NCI-H1694 (cell line): ENCODE measurements around the gene MTUS2.
"Not testable (repeated sequence)": the region's sequence is repeated elsewhere in the genome, so short reads cannot be mapped to it uniquely, and the experiment has no call there.

Experiments used
- DNase-seq: peaks from one replicate; lab custom pipeline; 2025; lab: John Stamatoyannopoulos, UW

MTUS2 gene

DNA sequence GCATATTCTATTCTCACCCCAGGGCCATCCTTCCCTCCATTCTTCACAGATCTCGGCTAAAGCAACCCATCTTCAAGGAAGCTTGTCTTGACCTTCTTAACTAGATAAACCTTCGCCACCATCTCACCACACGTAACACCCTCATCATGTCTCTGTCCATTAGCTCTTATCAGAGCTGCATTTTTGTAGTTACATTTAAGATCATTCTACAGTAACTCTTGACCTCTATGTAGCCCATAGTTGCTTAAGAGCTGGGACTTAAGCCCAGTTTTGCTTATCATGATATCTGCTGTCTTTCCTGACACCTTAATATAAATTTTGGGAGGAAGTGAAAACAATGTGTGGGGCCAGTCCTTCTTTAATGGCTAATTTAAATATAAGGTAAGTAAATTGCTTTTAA lies 345.1 kb downstream of the MTUS2 start:
- no peak for DNase-seq

GRCh38 chr13:29165840-29166239 lies 345.7 kb downstream of the MTUS2 start:
- DNase-seq, result no peak

DNA sequence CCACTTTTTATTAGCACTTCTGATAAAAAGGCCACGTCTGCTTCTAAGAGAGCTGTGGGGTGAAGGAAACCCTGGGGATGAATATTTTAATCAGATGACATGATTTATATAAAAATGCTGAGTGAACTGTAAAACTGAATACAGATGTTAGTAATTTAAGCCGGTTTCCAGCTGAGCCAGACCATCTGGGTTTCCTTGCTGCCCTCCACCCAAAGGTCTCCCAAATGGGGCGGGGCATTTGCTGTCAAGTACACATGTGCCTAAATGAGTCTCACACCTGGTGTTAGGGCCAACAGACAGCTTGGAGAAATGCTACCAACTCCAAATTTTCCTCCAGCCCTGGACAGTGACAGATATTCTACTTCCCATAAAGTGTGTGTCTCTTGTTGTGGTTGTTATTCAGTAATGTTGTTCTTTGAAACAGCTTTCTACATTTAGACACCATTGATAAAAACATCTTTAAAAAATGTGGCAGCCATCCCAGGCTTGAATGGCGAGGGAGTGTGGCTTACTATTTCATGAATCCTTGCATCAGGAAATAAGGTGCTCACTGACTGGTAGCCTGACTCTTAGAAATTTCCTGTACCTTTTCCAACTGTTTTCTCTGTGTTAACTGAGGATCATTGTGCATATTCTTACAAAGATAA lies 350.4 kb downstream of the MTUS2 start:
- no peak for DNase-seq

GRCh38 chr13:29171244-29171643 lies 351.1 kb downstream of the MTUS2 start:
- DNase-seq, result no peak

- no peak for DNase-seq
Observed at GRCh38 chr13:29174093-29174492, 354.0 kb downstream of the MTUS2 start.

- no peak for DNase-seq
Observed at GRCh38 chr13:29175250-29175873, 355.2 kb downstream of the MTUS2 start.

- no peak for DNase-seq
Observed at GRCh38 chr13:29180055-29180454, 359.9 kb downstream of the MTUS2 start.

- DNase-seq, result no peak
Observed at GRCh38 chr13:29182216-29182615, 362.1 kb downstream of the MTUS2 start.

DNA sequence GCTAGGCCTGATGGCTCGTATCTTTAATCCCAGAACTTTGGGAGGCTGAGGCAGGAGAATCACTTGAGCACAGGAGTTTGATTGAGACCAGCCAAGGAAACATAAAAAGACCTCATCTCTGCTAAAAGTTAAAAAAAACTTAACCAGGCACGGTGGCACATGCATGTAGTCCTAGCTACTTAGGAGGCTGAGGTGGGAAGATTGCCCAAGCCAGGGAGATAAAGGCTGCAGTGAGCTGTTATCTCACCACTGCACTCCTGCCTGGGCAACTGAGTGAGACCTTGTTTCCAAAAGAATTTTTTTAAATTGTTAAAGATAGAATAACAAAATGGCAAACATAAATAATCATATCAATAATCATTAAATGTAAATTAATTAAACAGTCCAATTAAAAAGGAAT lies 365.8 kb downstream of the MTUS2 start:
- no peak for DNase-seq

DNA sequence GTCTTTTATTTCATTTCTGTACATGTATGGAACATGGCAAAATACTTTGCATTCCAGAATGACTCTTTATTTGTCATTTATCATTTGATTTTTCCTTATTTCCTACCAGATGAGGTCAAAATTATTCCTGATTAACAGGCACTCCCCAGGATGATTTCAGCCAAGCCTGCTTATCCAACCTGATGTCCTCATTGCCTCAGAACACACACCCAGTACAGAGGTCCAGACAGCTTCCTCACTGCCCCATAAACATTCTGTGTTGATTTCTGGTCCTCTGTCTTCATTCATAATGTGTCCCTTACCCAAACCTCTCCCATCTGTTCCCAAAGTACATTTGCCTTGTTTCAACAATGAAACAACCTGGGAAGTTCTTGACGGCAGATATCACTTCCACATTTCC lies 367.4 kb downstream of the MTUS2 start:
- DNase-seq, result no peak

- DNase-seq, result no peak
Observed at GRCh38 chr13:29190298-29190697, 370.2 kb downstream of the MTUS2 start.

GRCh38 chr13:29193083-29193482 lies 372.9 kb downstream of the MTUS2 start:
- no peak for DNase-seq

DNA sequence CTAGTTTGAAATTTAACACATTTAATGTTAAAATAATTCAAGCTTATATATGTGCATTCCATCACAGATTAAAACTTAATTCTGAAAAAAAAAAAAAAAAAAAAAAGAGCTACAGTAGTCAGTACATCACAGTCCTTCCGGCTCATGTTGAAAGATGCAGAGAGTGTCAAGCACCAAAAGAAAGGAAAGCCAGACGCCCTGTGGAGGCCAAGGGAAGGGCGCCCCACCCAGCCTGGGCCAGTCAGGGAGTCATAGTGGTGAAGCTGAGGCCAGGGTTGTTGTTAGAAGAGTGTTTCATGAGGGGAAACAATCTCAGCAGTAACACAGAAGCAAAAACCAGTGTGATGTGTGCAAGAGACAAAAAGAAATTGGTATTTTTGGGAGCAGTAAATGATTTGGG lies 375.3 kb downstream of the MTUS2 start:
- DNase-seq, result no peak

DNA sequence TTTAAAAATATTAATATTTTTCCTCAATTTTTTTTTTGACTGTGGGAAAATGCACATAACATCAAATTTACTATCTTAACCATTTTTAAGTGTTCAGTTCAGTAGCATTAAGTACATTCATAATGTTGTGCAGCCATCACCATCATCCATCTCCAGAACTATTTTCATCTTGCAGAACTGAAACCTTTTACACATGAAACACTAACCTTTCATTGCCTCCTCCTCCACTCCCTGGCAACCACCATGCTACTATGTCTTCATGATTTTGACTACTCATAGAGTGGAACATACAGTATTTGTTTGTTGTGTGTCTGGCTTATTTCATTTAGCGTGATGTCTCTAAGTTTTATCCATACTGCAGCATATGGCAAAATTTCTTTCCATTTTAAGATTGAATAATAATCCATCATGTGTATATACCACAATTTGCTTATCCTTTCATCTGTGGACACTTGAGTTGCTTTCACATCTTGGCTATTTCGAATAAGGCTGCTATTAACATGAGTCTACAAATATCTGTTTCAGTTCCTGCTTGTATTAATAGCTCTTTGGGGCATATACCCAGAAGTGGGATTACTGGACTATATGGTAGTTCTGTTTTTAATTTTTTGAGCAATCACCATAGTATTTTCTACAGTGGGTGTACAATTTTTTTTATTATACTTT lies 376.4 kb downstream of the MTUS2 start:
- DNase-seq, result no peak

DNA sequence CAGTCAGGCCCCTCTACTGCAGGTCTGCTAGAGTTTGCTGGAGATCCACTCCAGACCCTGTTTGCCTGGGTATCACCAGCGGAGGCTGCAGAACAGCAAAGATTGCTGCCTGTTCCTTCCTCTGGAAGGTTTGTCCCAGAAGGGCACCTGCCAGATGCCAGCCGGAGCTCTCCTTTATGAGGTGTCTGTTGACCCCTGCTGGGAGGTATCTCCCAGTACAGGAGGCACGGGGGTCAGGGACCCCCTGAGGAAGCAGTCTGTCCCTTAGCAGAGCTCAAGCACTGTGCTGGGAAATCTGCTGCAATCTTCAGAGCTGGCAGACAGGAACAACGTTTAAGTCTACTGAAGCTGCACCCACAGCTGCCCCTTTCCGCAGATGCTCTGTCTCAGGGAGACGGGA lies 382.6 kb downstream of the MTUS2 start:
- DNase-seq, result not testable (repeated sequence)

GRCh38 chr13:29204651-29205050 lies 384.5 kb downstream of the MTUS2 start:
- DNase-seq, result no peak

- no peak for DNase-seq
Observed at GRCh38 chr13:29210676-29211075, 390.5 kb downstream of the MTUS2 start.

DNA sequence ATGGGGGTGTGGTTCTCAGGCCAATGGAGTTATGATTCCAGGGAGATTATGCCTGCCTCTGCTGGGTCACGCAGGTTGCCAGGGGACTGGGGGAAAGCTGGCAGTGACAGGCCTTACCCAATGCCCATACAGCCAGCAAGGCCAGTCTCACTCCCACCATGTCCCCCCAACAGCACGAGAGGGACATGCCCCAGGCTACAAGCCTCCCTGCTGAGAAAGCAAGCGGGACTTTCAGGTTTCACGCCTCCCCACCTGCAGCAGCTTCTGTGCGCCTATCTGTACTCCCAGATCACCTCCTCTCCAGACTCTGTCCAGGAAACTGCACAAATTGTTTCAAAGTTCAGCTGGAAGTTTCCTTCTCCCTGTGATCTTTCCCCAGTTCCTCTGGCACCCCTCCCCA lies 391.0 kb downstream of the MTUS2 start:
- not testable (repeated sequence) for DNase-seq

- DNase-seq, result no peak
Observed at GRCh38 chr13:29222458-29222857, 402.3 kb downstream of the MTUS2 start.

GRCh38 chr13:29224206-29224605 lies 404.1 kb downstream of the MTUS2 start:
- no peak for DNase-seq

DNA sequence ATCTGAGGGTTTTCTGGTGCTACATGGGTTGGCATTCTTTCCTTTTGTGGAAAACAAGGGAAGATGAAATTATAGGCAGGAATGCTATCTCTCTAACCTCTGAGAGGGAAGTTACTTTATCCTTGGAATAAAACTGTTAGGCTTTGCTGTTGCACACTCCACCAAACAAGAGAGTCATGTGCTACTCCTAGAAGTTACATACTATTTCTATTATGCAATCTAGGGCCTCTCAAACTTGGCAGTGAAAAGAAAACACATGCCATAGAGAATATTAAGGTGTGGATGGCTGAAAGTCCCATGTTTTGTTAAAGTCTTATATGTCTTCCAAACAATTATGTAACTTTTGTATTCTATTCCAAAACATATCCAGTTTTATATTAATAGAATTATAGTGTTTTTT lies 407.4 kb downstream of the MTUS2 start:
- no peak for DNase-seq

GRCh38 chr13:29230299-29230845 lies 410.2 kb downstream of the MTUS2 start:
- no peak for DNase-seq
